ENCODE data around the gene ANKRD44.

Gene ANKRD44

DNA sequence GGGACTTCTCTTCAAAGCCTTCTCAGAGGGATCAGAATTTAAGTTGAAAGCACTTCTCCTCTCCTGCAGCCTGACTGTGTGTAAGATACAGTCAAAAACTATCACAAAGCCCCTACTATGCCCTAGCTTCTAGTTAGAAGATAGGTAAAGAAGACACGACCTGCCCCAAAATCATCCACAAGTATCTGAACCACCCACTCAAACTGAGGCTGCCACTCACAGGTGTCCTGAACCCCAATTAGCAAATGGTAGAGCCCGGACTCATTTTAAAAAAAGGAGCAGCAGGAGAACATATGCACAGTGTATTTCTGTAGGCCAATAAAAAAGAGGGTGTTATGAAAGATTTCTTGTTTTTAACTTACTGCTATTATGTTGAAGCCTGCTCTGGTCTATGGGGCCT, 74.4 kb downstream of the ANKRD44 start:
- no peak for DNase-seq

DNA sequence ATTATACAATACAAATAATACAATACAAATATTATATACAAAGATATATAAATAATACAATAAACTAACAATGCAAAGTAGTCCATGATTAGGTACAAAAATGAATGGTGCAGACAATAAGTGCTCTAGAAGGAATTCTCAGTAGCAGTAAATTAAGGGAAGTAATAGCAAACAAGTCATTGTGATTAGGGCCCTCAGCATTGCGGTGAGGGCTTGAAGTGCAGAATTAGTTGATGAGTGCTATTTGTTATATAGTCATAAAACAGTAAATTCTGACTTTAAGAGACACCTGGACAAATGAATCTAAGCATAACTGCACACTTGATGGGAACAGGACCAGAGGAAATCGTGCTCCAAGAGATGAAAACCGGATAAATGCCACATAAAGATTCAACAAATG, 74.9 kb downstream of the ANKRD44 start:
- no peak for DNase-seq

DNA sequence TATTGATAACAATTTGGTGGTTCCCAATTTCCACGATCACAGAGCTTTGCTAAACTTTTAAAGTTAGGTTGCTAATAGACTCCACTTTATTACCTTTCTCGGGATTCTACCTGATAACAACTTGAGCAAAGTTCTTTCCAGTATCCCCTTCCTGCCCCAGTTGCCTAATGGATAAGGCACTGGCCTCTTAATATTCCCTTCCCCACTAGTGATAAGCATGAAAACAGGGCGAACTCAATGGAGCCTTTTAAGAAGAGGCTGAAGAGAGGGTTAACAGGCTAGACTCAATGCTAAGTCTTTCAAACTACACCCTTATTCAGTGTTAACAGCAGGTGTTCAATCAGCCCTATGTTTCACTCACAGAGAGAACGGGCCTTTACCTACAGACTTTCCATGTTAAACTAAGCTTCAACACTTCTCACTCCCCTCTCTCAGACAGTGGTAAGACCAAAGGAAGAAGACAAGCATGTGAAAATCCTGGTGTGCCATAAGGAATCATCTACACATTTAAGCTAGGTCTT, 75.8 kb downstream of the ANKRD44 start:
- DNase-seq, result no peak

DNA sequence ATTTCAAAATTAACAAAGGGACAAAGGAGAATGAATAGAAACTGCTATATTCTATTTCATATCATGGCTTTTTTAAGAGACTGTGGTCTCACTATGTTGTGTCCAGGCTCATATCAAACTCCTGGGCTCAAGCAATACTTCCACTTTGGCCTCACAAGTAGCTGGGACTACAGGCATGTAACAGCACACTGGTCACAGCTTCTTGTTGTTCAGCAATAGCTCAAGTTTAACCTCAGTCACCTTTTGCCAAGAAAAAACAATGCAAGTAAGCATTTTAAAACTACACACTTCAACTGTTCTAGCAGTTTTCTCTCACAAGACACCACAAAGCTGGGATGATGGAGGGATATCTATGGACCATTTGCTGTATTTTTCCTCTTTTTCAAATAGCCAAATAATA, 77.1 kb downstream of the ANKRD44 start:
- no peak for DNase-seq

DNA sequence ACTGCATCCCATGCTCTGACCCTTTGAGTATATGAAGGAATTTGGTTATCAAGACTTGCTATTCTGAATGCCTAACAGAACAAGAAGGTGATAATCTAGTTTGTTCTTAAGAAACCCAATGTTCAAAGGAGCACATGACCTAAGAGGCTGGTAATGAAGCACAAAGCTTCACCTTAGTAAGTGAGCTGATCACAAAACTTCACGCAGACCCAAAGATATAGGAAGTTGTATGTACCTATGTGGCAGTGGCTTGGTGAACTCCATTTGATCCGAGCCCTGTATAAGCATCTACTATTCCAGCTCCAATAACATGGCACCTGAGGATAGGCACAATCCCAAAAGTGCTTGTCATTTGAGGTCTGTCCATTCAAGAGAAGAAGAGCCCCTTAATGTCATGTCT, 78.6 kb downstream of the ANKRD44 start:
- DNase-seq, result no peak

DNA sequence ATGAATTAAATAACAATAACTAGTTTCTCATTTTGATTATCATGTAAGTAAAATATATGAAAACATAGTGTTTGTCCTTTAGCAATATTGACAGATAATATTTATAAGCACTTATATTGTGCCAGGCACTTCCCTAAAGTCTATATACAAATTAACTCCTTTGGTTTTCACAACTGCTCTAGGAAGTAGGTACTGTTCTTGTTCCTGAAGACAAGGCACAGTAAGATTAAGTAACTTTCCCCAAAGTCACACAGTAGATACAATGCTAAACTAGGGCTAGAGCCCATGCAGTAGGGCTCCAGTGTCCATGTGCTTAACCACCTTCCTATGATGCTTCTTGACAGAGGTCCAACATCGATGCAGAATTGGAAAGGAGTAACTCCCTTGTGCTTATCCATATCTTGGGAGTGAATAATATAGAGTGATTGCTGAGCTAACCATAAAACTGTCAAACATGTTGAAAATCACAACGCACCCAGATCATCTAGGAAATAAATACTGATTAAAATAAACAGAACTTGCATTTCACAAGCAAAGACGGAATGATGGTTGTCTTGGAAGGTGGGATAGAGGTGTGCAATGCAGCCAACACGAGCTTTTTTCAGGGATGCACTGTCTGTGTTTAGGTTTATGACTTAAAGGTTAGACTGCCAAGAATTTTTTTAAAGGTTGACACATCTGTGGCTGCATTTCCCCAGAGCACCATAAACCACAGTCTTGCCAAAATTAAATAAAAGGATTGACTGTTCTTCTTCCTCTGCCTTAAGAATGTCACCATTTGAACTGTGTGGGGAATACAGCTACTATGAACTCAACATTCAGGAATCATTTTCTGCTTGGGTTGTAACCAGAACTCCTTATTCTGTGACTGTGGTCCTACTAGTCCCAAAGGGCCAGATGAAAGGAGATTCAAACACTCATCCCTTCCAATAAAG, 80.8 kb downstream of the ANKRD44 start:
- DNase-seq, result no peak

DNA sequence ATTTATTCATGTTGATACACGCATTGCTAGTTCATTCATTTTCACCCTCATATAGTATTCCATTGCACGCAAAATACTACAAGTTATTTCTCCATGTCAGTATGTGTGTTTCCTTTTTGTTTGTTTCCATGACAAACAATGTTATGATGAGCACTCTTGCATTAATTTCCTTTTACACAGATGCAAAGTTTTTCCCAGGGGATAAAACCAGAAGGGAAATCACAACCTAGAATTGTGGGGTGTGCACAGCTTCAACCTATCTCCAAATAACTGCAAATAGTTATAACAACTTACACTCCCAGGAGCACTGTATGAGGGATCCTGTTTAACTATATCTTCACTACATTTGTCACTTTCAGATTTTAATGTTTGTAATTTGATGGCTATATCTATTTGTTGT, 87.1 kb downstream of the ANKRD44 start:
- no peak for DNase-seq

DNA sequence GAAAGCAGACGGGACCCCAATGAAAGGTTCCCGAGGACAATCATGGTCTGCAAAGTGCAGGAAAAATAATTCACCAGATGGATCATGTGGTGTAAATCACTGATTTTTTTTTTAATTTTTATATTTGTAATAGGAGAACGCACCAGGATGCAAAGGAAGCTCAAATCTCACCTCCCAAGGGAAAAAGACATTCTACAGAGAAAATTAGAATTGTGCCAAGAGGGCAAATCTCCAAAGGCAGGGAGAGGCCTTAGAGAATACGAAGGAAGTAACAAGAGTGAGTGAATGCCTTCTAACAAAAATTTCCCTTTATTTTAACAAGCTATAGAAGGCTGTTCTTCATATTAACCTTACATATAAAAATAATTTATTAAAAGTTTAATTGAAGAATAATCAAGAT, 90.9 kb downstream of the ANKRD44 start:
- no peak for DNase-seq

DNA sequence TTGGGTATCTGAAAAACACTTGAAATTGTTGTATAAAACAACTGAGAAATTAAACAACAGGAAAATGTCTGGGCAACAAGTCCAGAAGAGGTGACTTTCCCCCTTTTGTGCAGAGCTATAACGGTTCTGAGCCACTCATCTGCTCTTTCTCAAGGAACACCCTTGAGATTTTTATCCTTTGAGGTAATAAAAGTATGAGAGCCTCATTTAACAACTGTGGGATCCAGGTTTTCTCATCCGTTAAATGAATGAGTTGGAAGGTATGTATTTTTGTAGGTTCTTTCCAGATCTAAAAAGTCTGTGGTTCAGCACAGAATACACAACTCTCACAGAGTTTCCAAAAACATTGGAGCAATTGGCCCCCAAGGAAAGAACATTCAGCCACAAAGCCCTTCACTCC, 93.0 kb downstream of the ANKRD44 start:
- DNase-seq, result no peak

DNA sequence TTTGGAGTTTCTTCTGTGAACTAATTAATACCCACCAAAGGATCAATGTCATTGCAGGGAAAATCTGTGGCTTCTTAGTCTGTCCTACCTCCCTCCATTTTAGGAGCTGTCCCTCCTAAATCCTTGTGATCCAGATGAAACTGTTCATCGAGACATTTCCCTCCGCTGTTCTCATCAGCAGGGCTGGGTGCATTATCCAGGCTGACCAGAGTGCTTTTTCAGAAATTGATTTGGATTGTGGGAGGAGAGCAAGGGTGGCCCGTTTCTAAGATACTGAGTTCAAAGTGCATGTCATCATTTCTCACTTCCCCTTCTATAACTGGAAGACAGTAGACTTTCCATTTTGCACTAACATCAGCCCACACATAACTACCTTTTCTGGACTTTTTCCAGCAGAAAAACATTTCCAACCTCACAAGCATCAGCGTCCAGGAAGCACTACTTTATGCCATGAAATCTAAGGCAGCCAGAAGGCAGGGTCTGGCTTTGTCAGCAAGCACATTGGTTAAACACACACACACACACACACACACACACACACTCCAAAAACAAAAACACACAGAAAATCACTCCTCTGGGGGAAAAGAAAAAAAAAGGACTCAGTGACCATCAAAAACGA, 94.1 kb downstream of the ANKRD44 start:
- no peak for DNase-seq

DNA sequence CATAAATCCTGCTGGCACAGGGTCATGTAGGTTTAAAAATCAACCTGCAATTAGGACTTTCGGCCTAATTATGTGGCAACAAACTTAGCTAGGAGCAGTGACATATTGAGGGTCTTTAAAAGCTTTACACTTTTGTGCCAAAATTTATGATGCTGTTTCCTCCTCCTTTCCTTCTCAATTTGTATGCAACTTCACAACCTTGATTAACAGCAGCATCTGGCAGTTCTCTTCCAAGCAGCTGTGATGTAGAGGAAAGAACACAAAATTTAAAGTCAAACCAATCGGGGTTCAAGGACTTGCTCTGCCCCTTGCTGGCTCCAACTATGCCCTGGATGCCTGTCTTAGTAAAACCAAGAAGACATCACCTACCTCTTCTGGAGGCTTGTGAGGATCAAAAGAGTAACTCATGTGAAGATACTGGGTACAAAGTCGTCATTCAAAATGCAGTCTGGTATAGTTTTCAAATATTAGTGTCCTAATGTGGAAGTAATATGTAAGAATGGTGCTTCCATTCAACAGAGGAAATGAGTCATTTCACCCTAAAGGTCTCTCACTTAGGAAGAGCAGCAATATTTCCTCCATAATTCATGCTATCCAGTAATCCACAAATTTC, 94.7 kb downstream of the ANKRD44 start:
- DNase-seq, result no peak

DNA sequence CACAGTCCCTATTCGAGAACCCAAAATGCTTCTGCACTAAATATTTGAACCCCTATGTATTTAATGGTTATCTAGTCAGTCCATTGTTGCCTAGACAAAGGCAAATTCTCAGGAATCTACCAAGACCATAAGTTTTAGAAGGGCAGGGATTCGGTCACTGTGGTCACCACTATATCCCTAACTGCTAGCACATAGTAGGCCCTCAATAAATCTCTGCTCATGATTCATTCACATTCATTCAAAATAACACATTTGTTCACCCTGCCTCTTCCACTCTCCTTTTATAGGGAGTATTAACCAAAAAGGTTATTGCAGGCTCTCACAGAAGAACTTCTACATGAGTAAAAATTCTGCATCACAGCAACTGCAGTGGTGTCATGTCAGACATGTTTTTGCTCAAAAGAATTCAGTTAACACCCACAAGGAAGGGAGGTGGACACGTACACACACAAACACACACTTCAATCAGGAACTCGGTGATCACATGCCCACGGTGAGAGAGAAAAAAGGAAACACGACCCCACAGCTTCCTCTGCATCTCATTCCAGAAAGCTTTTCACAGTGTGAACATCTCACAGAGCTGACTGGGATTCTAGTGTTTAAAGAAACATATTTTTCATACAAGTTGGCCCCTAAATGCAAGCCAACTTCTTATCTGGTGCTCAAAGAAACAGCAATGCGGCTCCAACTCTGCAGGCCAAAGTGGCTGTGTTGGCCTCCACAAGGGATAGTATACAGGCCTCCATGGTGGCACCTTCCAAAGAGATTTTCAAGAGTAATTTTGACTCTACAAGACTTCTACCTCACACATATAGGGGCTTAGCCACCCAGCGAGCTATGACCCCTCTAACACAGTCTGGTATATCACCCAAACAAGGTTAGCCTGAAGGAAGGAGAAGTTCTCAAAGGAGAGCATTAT, 98.0 kb downstream of the ANKRD44 start:
- DNase-seq, result no peak

DNA sequence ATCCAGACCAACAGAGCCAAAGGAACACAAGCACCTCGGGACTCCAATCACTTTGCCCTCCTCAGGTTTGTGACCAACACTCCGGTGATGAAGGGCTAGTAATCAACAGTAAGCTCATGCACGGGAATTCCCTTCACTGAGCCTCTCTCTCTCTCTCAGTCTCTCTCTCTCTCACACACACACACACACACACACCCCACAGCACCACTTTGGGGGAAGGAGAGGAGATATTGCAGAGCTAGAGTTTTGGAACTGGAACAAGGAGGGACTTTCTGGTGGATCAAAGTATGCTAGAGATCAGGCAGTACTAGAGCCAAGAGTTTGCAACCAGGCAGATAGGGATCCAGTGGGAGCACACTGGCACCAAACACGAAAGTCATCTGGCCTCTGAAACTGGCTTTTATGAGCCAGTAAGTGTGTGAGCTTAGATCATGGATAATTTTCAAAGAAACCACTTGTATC, 98.7 kb downstream of the ANKRD44 start:
- DNase-seq, result no peak

DNA sequence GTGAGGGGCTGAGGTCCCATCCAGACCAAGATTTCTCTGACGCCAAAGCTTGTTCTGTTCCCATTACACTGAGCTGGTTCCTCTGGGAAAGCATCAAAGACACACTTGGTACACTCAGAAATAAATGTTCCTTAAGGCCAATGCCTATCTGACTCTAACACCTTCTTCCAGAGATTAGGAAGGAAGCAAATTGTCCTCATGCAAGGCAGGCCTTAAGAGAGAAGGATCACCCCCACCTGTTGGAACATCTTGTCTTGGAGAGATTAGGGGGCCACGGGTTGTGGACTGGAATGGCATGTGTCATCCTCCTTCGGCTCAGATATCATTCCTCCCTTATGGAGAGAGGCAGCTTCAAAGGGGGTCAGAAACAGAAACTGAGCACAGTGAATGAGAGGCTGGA, 100.2 kb downstream of the ANKRD44 start:
- DNase-seq, result no peak

DNA sequence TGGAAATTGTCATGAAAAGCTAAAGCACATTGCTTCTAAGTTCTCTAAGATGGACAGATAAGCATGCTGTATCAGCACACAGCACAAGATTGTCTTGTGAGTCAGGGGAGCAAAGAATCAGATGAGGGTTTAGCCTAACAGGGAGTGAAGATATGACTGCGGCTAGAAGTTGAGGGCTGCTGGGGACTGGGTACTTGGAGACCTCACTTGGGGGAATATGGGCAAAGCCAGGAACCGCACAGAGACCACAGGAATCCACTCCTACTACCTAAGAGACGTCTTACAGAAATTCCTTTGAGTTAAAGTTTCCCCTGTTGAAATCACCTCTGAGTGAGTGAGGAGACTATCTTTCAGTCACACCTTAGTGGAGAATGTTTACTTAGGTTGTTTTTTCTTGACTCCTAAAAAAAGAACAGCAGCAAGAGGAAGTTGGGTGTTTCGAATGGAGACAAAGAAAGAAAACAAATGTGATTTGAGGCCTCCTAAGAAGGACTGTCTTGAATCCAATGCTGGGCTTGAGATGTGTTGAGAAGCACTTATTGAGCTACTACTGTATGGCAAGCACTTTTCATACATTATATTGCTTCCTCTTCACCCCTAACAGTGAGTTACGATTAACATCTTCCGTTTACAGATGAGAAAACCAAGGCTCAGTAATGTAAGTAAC, 100.7 kb downstream of the ANKRD44 start:
- DNase-seq, result no peak

DNA sequence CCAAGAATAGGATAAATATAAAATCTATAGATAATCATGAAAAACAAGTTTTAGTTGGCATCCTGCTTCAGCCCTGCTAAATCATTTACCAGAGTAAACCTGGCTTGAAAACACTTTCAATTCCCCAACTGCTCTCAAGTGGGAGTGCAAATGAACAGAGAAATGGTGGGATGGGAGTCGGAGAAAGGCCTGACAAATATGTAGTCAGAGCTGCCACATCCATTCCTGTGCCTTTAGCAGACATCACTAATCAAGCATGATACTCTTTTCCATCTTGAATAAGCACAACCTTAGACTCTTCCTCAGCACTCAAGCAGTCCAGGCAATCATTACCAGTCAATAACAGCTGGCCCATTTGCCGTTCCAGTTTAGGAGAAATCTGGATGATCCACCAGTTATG, 101.3 kb downstream of the ANKRD44 start:
- no peak for DNase-seq

DNA sequence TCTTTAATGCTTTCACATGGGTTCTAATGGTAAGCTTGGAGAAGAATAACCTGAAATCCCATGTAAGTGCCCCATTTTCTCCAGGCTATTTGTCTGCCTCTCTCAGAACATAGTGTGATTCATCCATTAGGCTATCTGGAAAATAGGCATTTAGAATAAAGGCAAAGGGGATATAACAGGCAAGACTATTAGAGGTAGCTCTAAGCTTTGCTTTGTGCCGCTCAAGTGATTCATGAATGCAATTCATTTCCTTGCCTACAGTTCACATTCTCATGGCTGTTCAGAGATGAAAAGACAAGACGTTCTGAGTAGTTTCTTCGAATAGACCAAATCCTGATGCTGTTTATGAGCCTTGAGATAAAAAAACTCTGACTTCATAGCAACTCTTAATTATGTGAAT, 101.7 kb downstream of the ANKRD44 start:
- DNase-seq, result no peak

DNA sequence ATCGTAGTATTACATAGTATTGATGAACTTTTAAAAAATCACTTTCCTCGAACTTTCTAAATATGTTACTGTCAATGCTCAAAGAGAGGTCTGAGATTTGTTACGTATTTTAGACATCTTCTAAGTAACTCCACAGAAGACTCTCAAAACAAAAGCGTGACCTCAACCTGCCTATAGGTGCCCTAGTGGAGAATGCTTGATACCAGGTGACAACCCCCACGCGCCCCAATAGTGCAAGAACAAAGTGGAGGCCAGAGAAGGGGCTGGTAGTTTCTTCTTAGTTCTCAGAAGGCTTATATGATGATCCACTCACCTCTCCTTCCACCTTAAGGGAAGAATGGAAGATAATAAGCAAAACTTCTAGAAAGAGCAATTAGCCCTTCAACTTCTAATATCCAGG, 102.6 kb downstream of the ANKRD44 start:
- no peak for DNase-seq

DNA sequence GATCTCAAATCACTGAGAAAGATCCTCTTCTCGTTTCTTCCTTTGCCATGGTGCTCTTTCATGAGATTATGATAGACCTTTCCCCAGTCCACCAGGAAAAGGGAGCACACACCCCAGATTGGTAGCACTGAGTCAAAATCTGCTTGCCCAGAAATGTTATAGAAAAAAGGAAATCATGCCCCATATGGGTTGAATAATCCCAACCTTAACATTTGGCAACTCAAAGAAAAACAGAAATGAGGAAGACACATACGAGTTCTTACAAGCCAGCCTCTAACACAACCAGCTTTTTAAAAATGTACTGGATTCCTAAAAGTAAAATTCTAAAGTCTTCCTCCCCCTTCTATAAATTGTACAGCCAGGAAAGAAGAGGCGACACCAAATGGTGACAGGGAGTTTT, 103.0 kb downstream of the ANKRD44 start:
- DNase-seq, result no peak

DNA sequence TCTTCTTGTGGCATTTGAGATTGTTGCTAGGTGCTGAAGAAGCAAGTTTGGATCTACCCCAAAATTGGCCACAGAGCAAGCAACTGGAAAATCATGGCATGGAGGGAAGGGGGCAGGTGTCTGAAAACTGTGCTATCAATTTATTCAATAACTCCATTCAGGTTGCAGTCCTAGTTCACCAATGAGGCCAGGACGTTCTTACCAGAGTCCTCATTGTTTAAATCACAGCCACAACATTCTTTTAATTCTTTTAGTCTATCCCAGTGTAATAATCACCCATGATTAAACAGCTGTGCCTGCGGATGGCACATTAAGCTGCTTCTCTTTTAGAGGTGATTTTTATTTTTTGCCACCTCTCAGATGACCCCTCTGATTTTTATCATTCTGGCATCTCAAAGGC, 103.5 kb downstream of the ANKRD44 start:
- no peak for DNase-seq

DNA sequence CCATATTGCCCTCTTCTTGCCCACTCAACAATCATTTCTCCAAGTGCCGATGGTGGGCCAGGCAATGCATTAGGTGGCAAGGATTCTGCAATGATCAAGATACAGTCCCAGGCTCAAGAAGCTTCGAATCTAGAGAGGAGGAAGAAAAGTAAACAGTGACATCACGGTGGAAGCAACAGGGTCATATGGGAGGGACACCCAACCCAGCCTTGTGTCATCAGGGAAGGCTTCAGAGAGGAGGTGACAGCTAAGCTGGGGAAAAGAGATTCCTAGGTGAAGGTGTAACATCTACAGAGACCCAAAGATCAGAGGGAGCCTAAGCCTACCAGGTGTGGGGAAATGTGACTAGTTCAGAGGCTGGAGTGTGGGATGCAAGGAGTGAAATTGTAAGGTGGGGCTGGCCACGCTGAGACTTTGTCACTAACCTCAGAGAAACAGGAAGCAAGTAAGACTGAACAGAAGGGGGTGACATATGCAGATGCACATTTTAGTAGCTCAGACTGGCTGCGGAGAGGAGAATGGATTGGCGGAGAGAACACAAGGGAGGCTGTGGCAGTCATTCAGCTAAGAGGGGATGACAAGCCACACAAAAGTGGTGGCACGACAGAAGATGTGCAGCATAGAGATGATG, 104.9 kb downstream of the ANKRD44 start:
- DNase-seq, result no peak

Data from right hindlimb (tissue), 1 donor.